Smooth muscle cell (in vitro differentiated cells): ENCODE measurements around the gene POP7. TPM values are rescaled to one million over a fixed set of nuclear protein-coding genes. Genes with fewer than 3 reads are reported as not detected.

Experiments
- DNase-seq: peaks from one replicate; lab custom pipeline; 2025; ENCODE audit not compliant: unreplicated experiment; lab: John Stamatoyannopoulos, UW
- H2AFZ ChIP-seq: fragments of 200-600 bp; sonication (generic); 2 replicates; pipeline ENCODE4 v1.6.0; 2016; ENCODE audit warnings: antibody characterized with exemption, low read depth, mild to moderate bottlenecking
- H3F3A ChIP-seq: fragments of 200-600 bp; sonication (generic); 2 replicates; pipeline ENCODE4 v1.6.0; 2017; ENCODE audit warnings: antibody characterized with exemption, low read depth
- H3K27ac ChIP-seq: fragments of 200-600 bp; sonication (generic); 2 replicates; pipeline ENCODE4 v1.5.1; 2016; ENCODE audit warnings: low read depth, mild to moderate bottlenecking
- H3K27me3 ChIP-seq: fragments of 200-600 bp; sonication (generic); 2 replicates; pipeline ENCODE4 v1.6.1; 2016; ENCODE audit warnings: low read depth, mild to moderate bottlenecking
- H3K36me3 ChIP-seq: fragments of 200-600 bp; sonication (generic); 2 replicates; pipeline ENCODE4 v1.5.1; 2016; ENCODE audit warnings: low read depth
- H3K4me1 ChIP-seq: fragments of 200-600 bp; sonication (generic); 2 replicates; pipeline ENCODE4 v1.5.1; 2016; ENCODE audit warnings: low read depth
- H3K4me2 ChIP-seq: fragments of 200-600 bp; sonication (generic); 2 replicates; pipeline ENCODE4 v1.6.0; 2016; ENCODE audit warnings: mild to moderate bottlenecking
- H3K4me3 ChIP-seq: fragments of 200-600 bp; sonication (generic); 2 replicates; pipeline ENCODE4 v1.5.1; 2016; ENCODE audit warnings: mild to moderate bottlenecking
- H3K79me2 ChIP-seq: fragments of 200-600 bp; sonication (generic); 2 replicates; pipeline ENCODE4 v1.6.0; 2016; ENCODE audit warnings: low read depth, mild to moderate bottlenecking
- H3K9ac ChIP-seq: fragments of 200-600 bp; sonication (generic); 2 replicates; pipeline ENCODE4 v1.6.0; 2016; ENCODE audit warnings: low read depth
- H3K9me3 ChIP-seq: fragments of 200-600 bp; sonication (generic); replicated peaks from 2 replicates; pipeline ENCODE4 v1.5.1; 2016; ENCODE audit warnings: low read depth
- H4K20me1 ChIP-seq: fragments of 200-600 bp; sonication (generic); 2 replicates; pipeline ENCODE4 v1.6.0; 2016; ENCODE audit warnings: low read depth
- CTCF ChIP-seq: fragments of 200-600 bp; sonication (generic); IDR thresholded peaks from 2 replicates; pipeline ENCODE4 v1.5.1; 2017; ENCODE audit warnings: borderline replicate concordance, mild to moderate bottlenecking, antibody characterized with exemption; ENCODE audit not compliant: insufficient read depth, poor library complexity, severe bottlenecking
- WGBS: methylation state at CpG from one replicate; pipeline ENCODE4 v1.1.7; 2016; ENCODE audit warnings: low lambda C conversion rate; 5-methylcytosine and 5-hydroxymethylcytosine counted together
- polyA plus RNA-seq: library from polyadenylated mRNA; unstranded; fragments of >200 nt; fragmentation: Nextera tagmentation; extraction: Ambion mirVana; gene quantifications from 2 replicates; pipeline ENCODE4 v1.2.1, GENCODE V29; 2016
- total RNA-seq: library from RNA; depleted of rRNA; stranded (reverse); fragments of >200 nt; gene quantifications from 2 replicates; pipeline ENCODE4 v1.2.3, GENCODE V29; 2014

Gene POP7
- total and polyA plus RNA-seq, 2 experiments from 2014 or later = 19.5 to 58.7 TPM

- H3K4me3 ChIP-seq = no peak overlapping the region
- no peaks in the 10 kb centered on the region for H3K36me3 ChIP-seq
- H3K27me3 ChIP-seq = no peaks in the 10 kb centered on the region
- H3K4me2 ChIP-seq = no peak overlapping the region
- H3K9ac ChIP-seq = no peak overlapping the region
- TF ChIP-seq CTCF = no peak
- WGBS = 86% methylated on average over 22 of the region's 28 CpGs
- H2AFZ ChIP-seq = no peak overlapping the region
- H3K9me3 ChIP-seq = no peaks in the 10 kb centered on the region
- H4K20me1 ChIP-seq = no peaks in the 10 kb centered on the region
- no peaks in the 10 kb centered on the region for H3F3A ChIP-seq
- no peak overlapping the region for H3K27ac ChIP-seq
- H3K79me2 ChIP-seq = no peaks in the 10 kb centered on the region
- H3K4me1 ChIP-seq = no peaks in the 10 kb centered on the region
- no peak for DNase-seq
Observed at GRCh38 chr7:100745184-100745583, 39.3 kb downstream of the POP7 start.

DNA sequence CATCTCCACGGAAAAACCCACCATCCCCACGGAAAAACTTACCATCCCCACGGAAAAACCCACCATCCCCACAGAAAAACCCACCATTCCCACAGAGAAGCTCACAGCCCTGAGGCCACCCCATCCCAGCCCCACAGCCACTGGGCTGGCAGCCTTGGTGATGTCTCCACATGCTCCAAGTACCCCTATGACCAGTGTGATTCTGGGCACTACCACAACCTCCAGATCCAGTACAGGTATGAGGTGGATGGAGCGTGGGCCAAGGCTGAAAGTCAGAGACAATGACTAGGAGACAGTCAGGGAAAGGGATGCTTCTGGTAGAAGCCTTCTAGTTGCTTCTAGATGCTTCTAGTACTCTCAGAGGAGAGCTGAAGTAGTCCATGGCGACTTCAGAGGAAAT is 47.1 kb downstream of the POP7 start:
- no peak overlapping the region for H3K27ac ChIP-seq
- no peaks in the 10 kb centered on the region for H3K4me1 ChIP-seq
- no peaks in the 10 kb centered on the region for H3K9me3 ChIP-seq
- 87% methylated on average over 5 of the region's 5 CpGs for WGBS
- H3K36me3 ChIP-seq = no peaks in the 10 kb centered on the region
- no peak for DNase-seq
- H3K9ac ChIP-seq = no peak overlapping the region
- H3K79me2 ChIP-seq = no peaks in the 10 kb centered on the region
- TF ChIP-seq CTCF = no peak
- H3K27me3 ChIP-seq = peaks cover 12% of the 10 kb centered on the region
- no peaks in the 10 kb centered on the region for H3F3A ChIP-seq
- H3K4me2 ChIP-seq = no peak overlapping the region
- H4K20me1 ChIP-seq = no peaks in the 10 kb centered on the region
- H2AFZ ChIP-seq = no peak overlapping the region
- H3K4me3 ChIP-seq = no peak overlapping the region

- 85% methylated on average over 3 of the region's 3 CpGs for WGBS
- Histone ChIP-seq H3K4me1 (no peaks in the 10 kb centered on the region), H3K4me3 (no peak overlapping the region)
Observed at GRCh38 chr7:100753750-100754149, 47.8 kb downstream of the POP7 start.

More at GRCh38 chr7:100753750-100754149, 47.8 kb downstream of the POP7 start:
- Histone ChIP-seq H3K4me2 (no peak overlapping the region), H3K27me3 (peaks cover 12% of the 10 kb centered on the region), H3K27ac (no peak overlapping the region), H4K20me1 (no peaks in the 10 kb centered on the region), H3K79me2 (no peaks in the 10 kb centered on the region), H2AFZ (no peak overlapping the region), H3K9me3 (no peaks in the 10 kb centered on the region), H3K36me3 (no peaks in the 10 kb centered on the region), H3F3A (no peaks in the 10 kb centered on the region), H3K9ac (no peak overlapping the region)
- no peak for TF ChIP-seq CTCF
- no peak for DNase-seq

Other genes starting within 250 kb of the POP7 start
- gene SPACDR, start 241.9 kb upstream of the POP7 start, total RNA-seq = not detected in 2 replicates
- gene SPACDR, start 241.9 kb upstream of the POP7 start, polyA plus RNA-seq = 0.58 and 2.2 TPM in 2 replicates
- gene TSC22D4, start 226.9 kb upstream of the POP7 start, total RNA-seq = 14.5 and 20.0 TPM in 2 replicates
- gene TSC22D4, start 226.9 kb upstream of the POP7 start, polyA plus RNA-seq = 46.9 and 51.1 TPM in 2 replicates
- gene NYAP1, start 222.2 kb upstream of the POP7 start, total RNA-seq = 1.6 and 2.3 TPM in 2 replicates
- 0.07 TPM in 1 of 2 replicates, not detected in the other for gene NYAP1, start 222.2 kb upstream of the POP7 start, polyA plus RNA-seq
- gene AGFG2, start 166.9 kb upstream of the POP7 start, total RNA-seq = 2.7 TPM in 2 replicates
- 4.0 and 8.4 TPM in 2 replicates for gene AGFG2, start 166.9 kb upstream of the POP7 start, polyA plus RNA-seq
- gene SAP25, start 132.2 kb upstream of the POP7 start, total RNA-seq = not detected in 2 replicates
- 1.9 and 2.6 TPM in 2 replicates for gene SAP25, start 132.2 kb upstream of the POP7 start, polyA plus RNA-seq
- 31.9 and 48.2 TPM in 2 replicates for gene LRCH4, start 120.0 kb upstream of the POP7 start, total RNA-seq
- 58.5 and 68.2 TPM in 2 replicates for gene LRCH4, start 120.0 kb upstream of the POP7 start, polyA plus RNA-seq
- 0.22 and 0.67 TPM in 2 replicates for gene FBXO24, start 119.8 kb upstream of the POP7 start, total RNA-seq
- 0.61 and 1.2 TPM in 2 replicates for gene FBXO24, start 119.8 kb upstream of the POP7 start, polyA plus RNA-seq
- gene PCOLCE, start 103.8 kb upstream of the POP7 start, total RNA-seq = 169 TPM in 2 replicates
- gene PCOLCE, start 103.8 kb upstream of the POP7 start, polyA plus RNA-seq = 526 and 754 TPM in 2 replicates
- 10.5 and 12.1 TPM in 2 replicates for gene MOSPD3, start 93.6 kb upstream of the POP7 start, total RNA-seq
- gene MOSPD3, start 93.6 kb upstream of the POP7 start, polyA plus RNA-seq = 46.9 and 47.8 TPM in 2 replicates
- gene TFR2, start 64.6 kb upstream of the POP7 start, total RNA-seq = 1.8 and 1.9 TPM in 2 replicates
- 3.2 TPM in 2 replicates for gene TFR2, start 64.6 kb upstream of the POP7 start, polyA plus RNA-seq
- not detected in 2 replicates for gene ACTL6B, start 49.7 kb upstream of the POP7 start, total RNA-seq
- not detected in 2 replicates for gene ACTL6B, start 49.7 kb upstream of the POP7 start, polyA plus RNA-seq
- 90.7 and 91.7 TPM in 2 replicates for gene GNB2, start 32.4 kb upstream of the POP7 start, total RNA-seq
- 219 and 238 TPM in 2 replicates for gene GNB2, start 32.4 kb upstream of the POP7 start, polyA plus RNA-seq
- gene GIGYF1, start 11.9 kb upstream of the POP7 start, total RNA-seq = 10.7 and 13.1 TPM in 2 replicates
- gene GIGYF1, start 11.9 kb upstream of the POP7 start, polyA plus RNA-seq = 8.5 and 11.8 TPM in 2 replicates
- gene EPO, start 14.3 kb downstream of the POP7 start, total RNA-seq = not detected in 2 replicates
- gene EPO, start 14.3 kb downstream of the POP7 start, polyA plus RNA-seq = not detected in 2 replicates
- gene ZAN, start 27.5 kb downstream of the POP7 start, total RNA-seq = not detected in 2 replicates
- not detected in 2 replicates for gene ZAN, start 27.5 kb downstream of the POP7 start, polyA plus RNA-seq
- 45.4 and 49.4 TPM in 2 replicates for gene EPHB4, start 121.4 kb downstream of the POP7 start, total RNA-seq
- gene EPHB4, start 121.4 kb downstream of the POP7 start, polyA plus RNA-seq = 50.5 and 56.3 TPM in 2 replicates
- gene SLC12A9, start 146.6 kb downstream of the POP7 start, total RNA-seq = 8.9 and 16.8 TPM in 2 replicates
- 12.1 and 17.8 TPM in 2 replicates for gene SLC12A9, start 146.6 kb downstream of the POP7 start, polyA plus RNA-seq
- gene TRIP6, start 161.3 kb downstream of the POP7 start, total RNA-seq = 41.9 and 46.8 TPM in 2 replicates
- 65.6 and 87.0 TPM in 2 replicates for gene TRIP6, start 161.3 kb downstream of the POP7 start, polyA plus RNA-seq
- gene SRRT, start 169.0 kb downstream of the POP7 start, total RNA-seq = 17.8 and 32.1 TPM in 2 replicates
- gene SRRT, start 169.0 kb downstream of the POP7 start, polyA plus RNA-seq = 63.6 and 87.5 TPM in 2 replicates
- 0.31 and 1.2 TPM in 2 replicates for gene UFSP1, start 183.6 kb downstream of the POP7 start, total RNA-seq
- gene UFSP1, start 183.6 kb downstream of the POP7 start, polyA plus RNA-seq = 2.6 and 2.9 TPM in 2 replicates
- 2.6 and 3.2 TPM in 2 replicates for gene ACHE, start 189.8 kb downstream of the POP7 start, total RNA-seq
- gene ACHE, start 189.8 kb downstream of the POP7 start, polyA plus RNA-seq = 2.8 and 3.5 TPM in 2 replicates
- gene MUC3A, start 243.4 kb downstream of the POP7 start, total RNA-seq = not detected in 2 replicates
- gene MUC3A, start 243.4 kb downstream of the POP7 start, polyA plus RNA-seq = not detected in 2 replicates